ENCODE results near the gene ZNF165. TPM values are rescaled to one million over a fixed set of nuclear protein-coding genes. Genes with fewer than 3 reads are reported as not detected.

ZNF165 gene
- total and polyA plus RNA-seq, 2 of the 13 experiments (the other 11 are each of a cell fraction or from before 2014, with no cell fraction given): 0.58 to 8.6 TPM

GRCh38 chr6:28078050-28078449 is 2.3 kb upstream of the ZNF165 start:
- no TSS peak for BruUV-seq (replicated peaks)
- no peak for FAIRE-seq
- no peak overlapping the region for H3K4me2 ChIP-seq (ENCODE audit: low read depth, low read length)
- peaks cover 11% of the 10 kb centered on the region for H3K79me2 ChIP-seq (ENCODE audit: insufficient read depth, low read length)
- no peaks in the 10 kb centered on the region for H3K9me3 ChIP-seq (ENCODE audit: low read length)
- H3K36me3 ChIP-seq (replicated peaks in 1 of 2; ENCODE audit: control insufficient read depth in 1 of 2, insufficient read depth in 2 of 2, low read length in 2 of 2): no peaks in the 10 kb centered on the region
- no peaks in the 10 kb centered on the region; a peak in 1 of 5 replicates for H3K27me3 ChIP-seq (ENCODE audit: control insufficient read depth in 1 of 2, insufficient read depth in 2 of 2, low read length in 2 of 2)
- no peak for ATAC-seq
- DNase-seq (ENCODE audit: low spot score): no peak
- no peak overlapping the region for H3K4me3 ChIP-seq (replicated peaks in 1 of 3; ENCODE audit: insufficient read depth in 1 of 3, low read depth in 2 of 3, low read length in 3 of 3)
- POLR2A ChIA-PET: no interaction called here
- no peak overlapping the region for H3K27ac ChIP-seq (ENCODE audit: extremely low read length, insufficient read depth, low read length)
- CTCF ChIA-PET (ENCODE audit: low intra/inter-chr PET ratio, low total read pairs): no interaction called here
- no peak overlapping the region for H3K9ac ChIP-seq (ENCODE audit: insufficient read depth, low read depth, low read length)
- H3K4me1 ChIP-seq (ENCODE audit: insufficient read depth, low read length): peaks cover 29% of the 10 kb centered on the region
- H2AFZ ChIP-seq (ENCODE audit: low read length): no peak overlapping the region
- H4K20me1 ChIP-seq (ENCODE audit: insufficient read depth, low read length): no peaks in the 10 kb centered on the region
- intact Hi-C loops (cut with micrococcal nuclease; ENCODE audit: unreplicated experiment) (no loop called here), in situ Hi-C loops (cut with HindIII; ENCODE audit: extremely low pct_ligation_motif_present, low pct_unique_long_range_greater_than_20kb) (no loop called here)
- TF ChIP-seq ZNF275 (CRISPR knock-in tag; IDR thresholded peaks at IDR 0.05; ENCODE audit: borderline replicate concordance): no peak
- no peak for TF ChIP-seq MAZ (IDR thresholded peaks at IDR 0.05; ENCODE audit: borderline replicate concordance, low read depth, low read length)
- no peak for TF ChIP-seq MAZ (CRISPR knock-in tag; IDR thresholded peaks at IDR 0.05; ENCODE audit: low read depth)
- no peak for TF ChIP-seq POGK (CRISPR knock-in tag; conservative IDR thresholded peaks at IDR 0.05)
- TF ChIP-seq RERE (CRISPR knock-in tag; IDR thresholded peaks at IDR 0.05; ENCODE audit: low read depth): no peak
- no peak for TF ChIP-seq ZBTB43 (CRISPR knock-in tag; conservative IDR thresholded peaks at IDR 0.05)
- no peak for TF ChIP-seq HOXD1 (CRISPR knock-in tag; IDR thresholded peaks at IDR 0.05)
- no peak for TF ChIP-seq HDAC6 (IDR thresholded peaks at IDR 0.05; ENCODE audit: low read depth, low read length)
- TF ChIP-seq ARNTL (CRISPR knock-in tag; IDR thresholded peaks at IDR 0.05): no peak
- TF ChIP-seq ZMYM3 (CRISPR knock-in tag; IDR thresholded peaks at IDR 0.05): no peak
- no peak for TF ChIP-seq GTF3A (CRISPR knock-in tag; conservative IDR thresholded peaks at IDR 0.05)

All from HepG2 (cell line).